Lung (tissue), 12 donors: ENCODE data around the gene CDH4. TPM values are rescaled to one million over a fixed set of nuclear protein-coding genes. Genes with fewer than 3 reads are reported as not detected.

ENCODE experiments used
- ATAC-seq: fragments of 200-7000 bp; cut with Tn5 transposase; one replicate; pipeline ENCODE4 v1.9.1; 2020; ENCODE audit warnings: moderate number of reproducible peaks; ENCODE audit not compliant: insufficient read depth, low FRiP score
- DNase-seq, 3 donors: peaks; one replicate each; pipeline ENCODE4 v3.0.0-alpha.2; 2013 to 2017
- H3K27ac ChIP-seq, 2 donors: one replicate each; pipeline ENCODE4 v1.5.1; 2013; ENCODE audit warnings: mild to moderate bottlenecking in 2 of 2, moderate library complexity in 2 of 2, control low read depth in 1 of 2, inconsistent platforms in 1 of 2, low read depth in 1 of 2, low read length in 1 of 2
- H3K27me3 ChIP-seq, 3 donors: one replicate each; pipeline ENCODE4 v1.5.1; 2013; ENCODE audit warnings: low read length in 2 of 3; ENCODE audit not compliant: control insufficient read depth in 3 of 3, insufficient read depth in 3 of 3
- H3K36me3 ChIP-seq, 4 donors: one replicate each; pipeline ENCODE4 v1.5.1; 2013; ENCODE audit warnings: low read length in 4 of 4, mild to moderate bottlenecking in 1 of 4, moderate library complexity in 1 of 4; ENCODE audit not compliant: control insufficient read depth in 4 of 4, insufficient read depth in 4 of 4
- H3K4me1 ChIP-seq, 5 donors: one replicate each; pipeline ENCODE4 v1.5.1; 2013; ENCODE audit warnings: low read length in 5 of 5, mild to moderate bottlenecking in 2 of 5, moderate library complexity in 1 of 5; ENCODE audit not compliant: control insufficient read depth in 5 of 5, insufficient read depth in 5 of 5
- H3K4me3 ChIP-seq: one replicate; pipeline ENCODE4 v1.5.1; 2013; ENCODE audit warnings: mild to moderate bottlenecking, control low read depth, moderate library complexity
- H3K9ac ChIP-seq, 2 donors: one replicate each; pipeline ENCODE4 v1.5.1; 2013; ENCODE audit warnings: low read length in 2 of 2, control low read depth in 1 of 2; ENCODE audit not compliant: insufficient read depth in 1 of 2
- H3K9me3 ChIP-seq, 4 donors: one replicate each; pipeline ENCODE4 v1.5.1; 2013; ENCODE audit warnings: low read length in 3 of 4, mild to moderate bottlenecking in 1 of 4, moderate library complexity in 1 of 4; ENCODE audit not compliant: control insufficient read depth in 4 of 4, insufficient read depth in 3 of 4
- CTCF ChIP-seq: IDR thresholded peaks from 2 replicates; pipeline ENCODE4 v1.5.1; 2012; ENCODE audit warnings: mild to moderate bottlenecking; ENCODE audit errors: control extremely low read depth, extremely low read depth
- WGBS, 2 donors: extraction: QIAGEN DNeasy Blood & Tissue Kit; methylation state at CpG; one replicate each; pipeline ENCODE4 v1.1.7; 2013; 5-methylcytosine and 5-hydroxymethylcytosine counted together
- polyA plus RNA-seq, 2 donors: library from polyadenylated mRNA; stranded (reverse); fragments of 200-250 nt; gene quantifications; one replicate each; pipeline ENCODE4 v1.2.1, GENCODE V29; 2013
- total RNA-seq, 2 donors: library from RNA; depleted of rRNA in 1 of 2; stranded (reverse); fragments of >200 nt in 1 of 2; gene quantifications; one replicate each; pipeline ENCODE4 v1.2.1, GENCODE V29; 2014 to 2021
- donor health status: control.
- donor health status: control.
- donor health status: Bipolar disorder and iron deficiency.
- donor health status: healthy.
- donor health status: DM: yes; HTN: yes; CAD: no.

Gene CDH4
- total and polyA plus RNA-seq, 4 donors: 0.10 to 2.1 (median 0.34) TPM

GRCh38 chr20:61223121-61223520 lies 28.9 kb upstream of the CDH4 start:
- WGBS, 2 donors: 84 to 88% methylated on average over 10 of the region's 10 CpGs
- H3K9me3 ChIP-seq: peaks cover 0 to 9% (median 0%) of the 10 kb centered on the region in 4 donors
- no peak for TF ChIP-seq CTCF
- no peaks in the 10 kb centered on the region for H3K4me1 ChIP-seq
- DNase-seq (no peak), ATAC-seq (no peak)
- H3K27ac ChIP-seq: no peak overlapping the region
- no peak overlapping the region for H3K4me3 ChIP-seq
- H3K36me3 ChIP-seq: no peaks in the 10 kb centered on the region
- H3K27me3 ChIP-seq: peaks cover 3 to 16% (median 3%) of the 10 kb centered on the region in 3 donors
- H3K9ac ChIP-seq: no peak overlapping the region

GRCh38 chr20:61230166-61230565 lies 21.9 kb upstream of the CDH4 start:
- 88 to 95% methylated on average over 9 of the region's 9 CpGs for WGBS, 2 donors
- H3K4me1 ChIP-seq: no peaks in the 10 kb centered on the region
- H3K27me3 ChIP-seq: peaks cover 0 to 8% (median 3%) of the 10 kb centered on the region in 3 donors
- H3K36me3 ChIP-seq: no peaks in the 10 kb centered on the region
- H3K9me3 ChIP-seq: peaks cover 0 to 18% (median 5%) of the 10 kb centered on the region in 4 donors
- ATAC-seq (no peak), DNase-seq (no peak)
- H3K4me3 ChIP-seq: no peak overlapping the region
- no peak overlapping the region for H3K9ac ChIP-seq
- H3K27ac ChIP-seq: no peak overlapping the region
- no peak for TF ChIP-seq CTCF

DNA sequence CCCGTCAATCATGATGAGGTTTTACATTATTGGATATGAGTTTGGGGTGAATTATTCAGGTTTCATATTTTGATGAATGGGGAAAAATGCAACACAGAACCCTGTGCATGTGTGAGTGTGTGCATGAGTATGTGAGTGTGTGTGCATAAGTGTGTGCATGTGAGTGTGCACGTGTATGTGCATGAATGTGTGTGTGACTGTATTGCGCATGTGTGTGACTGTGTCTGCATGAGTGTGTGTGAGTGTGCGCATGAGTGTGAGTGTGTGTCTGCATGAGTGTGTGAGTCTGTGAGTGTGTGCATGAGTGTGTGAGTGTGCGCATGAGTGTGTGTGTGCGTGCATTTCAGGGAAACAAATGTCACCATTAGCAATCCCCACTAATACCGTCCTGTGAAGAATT lies 18.5 kb upstream of the CDH4 start:
- WGBS, 2 donors: 94 to 96% methylated on average over 7 of the region's 7 CpGs
- Histone ChIP-seq H3K9me3 (peaks cover 0 to 11% (median 5%) of the 10 kb centered on the region in 4 donors), H3K36me3 (no peaks in the 10 kb centered on the region), H3K27ac (no peak overlapping the region), H3K4me1 (no peaks in the 10 kb centered on the region), H3K9ac (no peak overlapping the region), H3K27me3 (peaks cover 0 to 11% (median 0%) of the 10 kb centered on the region in 3 donors), H3K4me3 (no peak overlapping the region)
- TF ChIP-seq CTCF: no peak
- no peak for ATAC-seq
- no peak for DNase-seq
